Keratinocyte (primary cell): ENCODE data around the gene CRYM. TPM values are rescaled to one million over a fixed set of nuclear protein-coding genes. Genes with fewer than 3 reads are reported as not detected.

Experiments
- DNase-seq: peaks from one replicate; pipeline ENCODE4 v3.0.0-alpha.2; 2011; ENCODE audit warnings: low read depth, missing footprints, low spot score
- FAIRE-seq: peaks from 2 replicates; lab custom pipeline; 2011; peaks lifted over from hg19 to GRCh38; lab: Jason Lieb, UNC
- H2AFZ ChIP-seq: 2 replicates; pipeline ENCODE4 v1.6.0; 2012; ENCODE audit warnings: low read length, control low read depth, inconsistent platforms; ENCODE audit not compliant: control insufficient read depth
- H3K27ac ChIP-seq: 2 replicates; pipeline ENCODE4 v1.5.1; 2011; ENCODE audit warnings: low read length; ENCODE audit not compliant: control insufficient read depth, insufficient read depth
- H3K27me3 ChIP-seq: 3 replicates; pipeline ENCODE4 v1.6.0; 2011; ENCODE audit warnings: low read length; ENCODE audit not compliant: control insufficient read depth, insufficient read depth; ENCODE audit errors: extremely low read depth
- H3K36me3 ChIP-seq, 2 experiments: 2 replicates in 1 of 2; 3 replicates in 1 of 2; pipeline ENCODE4 v1.5.1; 2011; ENCODE audit warnings: low read length in 2 of 2, mild to moderate bottlenecking in 1 of 2; ENCODE audit not compliant: control insufficient read depth in 2 of 2, insufficient read depth in 2 of 2; ENCODE audit errors: extremely low read depth in 1 of 2
- H3K4me1 ChIP-seq: 3 replicates; pipeline ENCODE4 v1.5.1; 2011; ENCODE audit warnings: low read length; ENCODE audit not compliant: control insufficient read depth, insufficient read depth; ENCODE audit errors: extremely low read depth
- H3K4me2 ChIP-seq: 3 replicates; pipeline ENCODE4 v1.6.0; 2011; ENCODE audit warnings: low read depth, low read length; ENCODE audit not compliant: control insufficient read depth, insufficient read depth; ENCODE audit errors: extremely low read depth
- H3K4me3 ChIP-seq, 3 experiments: fragments of 200-600 bp in 1 of 3; sonication (generic) in 1 of 3; 2 replicates in 2 of 3; 3 replicates in 1 of 3; pipeline ENCODE4 v1.5.1; 2011 to 2016; ENCODE audit warnings: low read length in 3 of 3, mild to moderate bottlenecking in 3 of 3, control low read depth in 2 of 3, inconsistent platforms in 1 of 3, low read depth in 1 of 3, mixed read lengths in 1 of 3, mixed run types in 1 of 3, moderate library complexity in 1 of 3; ENCODE audit not compliant: control insufficient read depth in 2 of 3, insufficient read depth in 2 of 3; ENCODE audit errors: extremely low read depth in 1 of 3
- H3K79me2 ChIP-seq: 2 replicates; pipeline ENCODE4 v1.6.0; 2012; ENCODE audit warnings: low read length; ENCODE audit not compliant: control insufficient read depth, insufficient read depth
- H3K9ac ChIP-seq: 3 replicates; pipeline ENCODE4 v1.6.0; 2011; ENCODE audit warnings: low read length; ENCODE audit not compliant: control insufficient read depth, insufficient read depth; ENCODE audit errors: extremely low read depth
- H3K9me1 ChIP-seq: 3 replicates; pipeline ENCODE4 v1.6.0; 2011; ENCODE audit warnings: low read length; ENCODE audit not compliant: control insufficient read depth, insufficient read depth; ENCODE audit errors: extremely low read depth
- H3K9me3 ChIP-seq: 2 replicates; pipeline ENCODE4 v1.5.1; 2012; ENCODE audit warnings: low read depth, low read length; ENCODE audit not compliant: control insufficient read depth
- H4K20me1 ChIP-seq: 3 replicates; pipeline ENCODE4 v1.6.0; 2011; ENCODE audit warnings: low read length; ENCODE audit not compliant: control insufficient read depth, insufficient read depth; ENCODE audit errors: extremely low read depth
- EZH2 ChIP-seq: IDR thresholded peaks from one replicate; pipeline ENCODE4 v1.6.1; 2012; ENCODE audit warnings: inconsistent platforms, mild to moderate bottlenecking, low read length, moderate library complexity
- dilution Hi-C: fragments of 300-500 bp; cut with MboI; formaldehyde crosslinking; loops from one replicate; pipeline ENCODE4 v1.7.0; 2020; ENCODE audit warnings: low sequenced_read_pairs; ENCODE audit not compliant: extremely low pct_ligation_motif_present
- polyA plus RNA-seq, 5 experiments: library from polyadenylated mRNA; depleted of rRNA in 3 of 5; stranded (reverse) in 3 of 5; stranded (forward) in 1 of 5; unstranded in 1 of 5; fragments of >200 nt; gene quantifications; 1 replicate in 1 of 5; 2 replicates in 3 of 5; 3 replicates in 1 of 5; pipeline versions ENCODE4 v1.2.1 to v1.2.3, GENCODE V29; 2011 to 2012; ENCODE audit warnings: missing spikeins in 2 of 5, low read depth in 1 of 5, low replicate concordance in 1 of 5
- TF ChIP-seq, protein P1 (sequence below), 3 experiments: IDR thresholded peaks in 1 of 3; conservative IDR thresholded peaks in 1 of 3; optimal IDR thresholded peaks in 1 of 3; 2 replicates in 2 of 3; 3 replicates in 1 of 3; pipeline versions ENCODE3 to v1.5.1; 2011; ENCODE audit warnings: low read length in 3 of 3, mild to moderate bottlenecking in 3 of 3, moderate library complexity in 2 of 3, control low read depth in 1 of 3, inconsistent platforms in 1 of 3; ENCODE audit not compliant: insufficient read depth in 2 of 3; ENCODE audit errors: extremely low read depth in 1 of 3

Gene CRYM
- polyA plus RNA-seq, 1 donor (not counting 4 experiments of a cell fraction or from before 2014, with no cell fraction given): 0.18 TPM

DNA sequence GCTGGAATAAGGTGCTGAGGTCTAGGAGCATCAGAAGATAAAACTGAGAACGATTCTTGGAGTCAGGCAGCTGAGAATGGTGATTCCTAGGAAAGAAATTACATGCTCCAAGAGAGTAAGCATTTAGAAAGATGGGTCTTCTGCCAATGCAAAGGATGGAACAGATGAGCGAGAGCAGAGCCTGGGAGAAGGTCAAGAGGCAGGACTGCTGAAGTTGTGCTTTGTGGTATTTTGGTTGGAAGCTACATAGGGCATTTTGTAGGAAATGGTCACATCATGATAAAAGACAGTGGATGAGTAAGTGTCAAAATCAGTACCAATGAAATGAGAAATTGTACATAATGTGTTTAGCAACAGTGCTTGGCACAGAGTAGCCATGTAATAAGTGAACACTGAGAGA is 1.4 kb upstream of the CRYM start:
- H3K9me1 ChIP-seq: no peaks in the 10 kb centered on the region
- H3K4me2 ChIP-seq: no peak overlapping the region
- no peak overlapping the region for H2AFZ ChIP-seq
- TF ChIP-seq, protein P1, sequence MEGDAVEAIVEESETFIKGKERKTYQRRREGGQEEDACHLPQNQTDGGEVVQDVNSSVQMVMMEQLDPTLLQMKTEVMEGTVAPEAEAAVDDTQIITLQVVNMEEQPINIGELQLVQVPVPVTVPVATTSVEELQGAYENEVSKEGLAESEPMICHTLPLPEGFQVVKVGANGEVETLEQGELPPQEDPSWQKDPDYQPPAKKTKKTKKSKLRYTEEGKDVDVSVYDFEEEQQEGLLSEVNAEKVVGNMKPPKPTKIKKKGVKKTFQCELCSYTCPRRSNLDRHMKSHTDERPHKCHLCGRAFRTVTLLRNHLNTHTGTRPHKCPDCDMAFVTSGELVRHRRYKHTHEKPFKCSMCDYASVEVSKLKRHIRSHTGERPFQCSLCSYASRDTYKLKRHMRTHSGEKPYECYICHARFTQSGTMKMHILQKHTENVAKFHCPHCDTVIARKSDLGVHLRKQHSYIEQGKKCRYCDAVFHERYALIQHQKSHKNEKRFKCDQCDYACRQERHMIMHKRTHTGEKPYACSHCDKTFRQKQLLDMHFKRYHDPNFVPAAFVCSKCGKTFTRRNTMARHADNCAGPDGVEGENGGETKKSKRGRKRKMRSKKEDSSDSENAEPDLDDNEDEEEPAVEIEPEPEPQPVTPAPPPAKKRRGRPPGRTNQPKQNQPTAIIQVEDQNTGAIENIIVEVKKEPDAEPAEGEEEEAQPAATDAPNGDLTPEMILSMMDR (optimal IDR thresholded peaks at IDR 0.05 in 1 of 3, IDR thresholded peaks at IDR 0.05 in 1 of 3, conservative IDR thresholded peaks at IDR 0.05 in 1 of 3; ENCODE audit: extremely low read depth in 1 of 3, insufficient read depth in 2 of 3, low read length in 3 of 3): no peak
- no peak for TF ChIP-seq EZH2
- H3K27ac ChIP-seq: no peak overlapping the region
- DNase-seq (no peak), FAIRE-seq (no peak)
- H4K20me1 ChIP-seq: no peaks in the 10 kb centered on the region
- dilution Hi-C loops: no loop called here
- H3K9ac ChIP-seq: no peak overlapping the region
- H3K4me1 ChIP-seq: peaks cover 8% of the 10 kb centered on the region
- no peaks in the 10 kb centered on the region for H3K9me3 ChIP-seq
- no peak overlapping the region for H3K4me3 ChIP-seq
- H3K27me3 ChIP-seq: peaks cover 48% of the 10 kb centered on the region
- H3K79me2 ChIP-seq: no peaks in the 10 kb centered on the region
- H3K36me3 ChIP-seq: no peaks in the 10 kb centered on the region

DNA sequence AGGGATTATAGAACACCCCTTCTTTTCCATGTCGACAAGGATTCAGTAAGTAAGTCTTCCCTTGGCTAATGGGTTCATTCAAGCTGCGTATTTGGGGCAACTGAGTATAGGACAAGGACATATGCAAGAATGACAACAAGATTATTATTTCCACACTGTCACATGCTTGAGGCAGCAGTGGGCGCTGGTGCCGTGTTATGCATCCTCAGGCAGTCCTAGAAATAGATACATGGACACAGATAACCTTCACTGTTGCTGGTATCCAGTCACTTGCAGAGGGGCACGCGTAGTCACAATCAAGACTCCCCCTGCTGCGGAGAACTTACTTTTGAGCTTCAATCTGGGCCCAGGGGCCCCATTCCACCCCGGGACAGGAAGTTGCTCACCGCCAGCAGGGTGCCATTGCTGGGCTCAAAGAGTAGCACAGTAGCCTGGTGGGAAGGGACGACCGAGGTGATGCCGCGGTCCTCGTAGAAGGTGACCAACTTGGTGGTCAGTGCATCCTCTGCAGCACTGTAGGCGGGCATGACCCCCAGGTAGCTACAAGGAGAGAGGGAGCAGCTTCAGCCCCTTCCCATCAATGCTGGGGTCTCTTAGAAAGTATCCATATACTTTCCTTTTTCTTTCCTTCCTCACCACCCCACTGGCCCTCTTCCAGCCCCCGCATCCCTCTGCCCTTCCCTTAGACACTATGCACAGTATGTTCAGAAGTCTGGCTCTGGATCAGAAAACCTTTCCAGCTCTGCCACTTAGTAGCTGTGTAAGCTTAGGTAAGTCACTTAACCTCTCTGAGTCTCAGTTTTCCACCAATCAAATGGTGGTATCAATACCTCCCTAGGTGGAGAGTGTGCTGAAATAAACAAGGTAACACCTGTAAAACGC is 804 bp downstream of the CRYM start:
- H3K9ac ChIP-seq: no peak overlapping the region

More for the DNA sequence above, 804 bp downstream of the CRYM start:
- peak overlapping the region in 1 of 3 experiments; percentile 62 for H3K4me3 ChIP-seq
- no peak overlapping the region for H3K27ac ChIP-seq
- TF ChIP-seq, protein P1 (optimal IDR thresholded peaks at IDR 0.05 in 1 of 3, IDR thresholded peaks at IDR 0.05 in 1 of 3, conservative IDR thresholded peaks at IDR 0.05 in 1 of 3; ENCODE audit: extremely low read depth in 1 of 3, insufficient read depth in 2 of 3, low read length in 3 of 3): no peak
- no peak for TF ChIP-seq EZH2
- H3K79me2 ChIP-seq: no peaks in the 10 kb centered on the region
- H3K4me1 ChIP-seq: peaks cover 8% of the 10 kb centered on the region
- no peaks in the 10 kb centered on the region for H3K9me1 ChIP-seq
- peaks cover 32% of the 10 kb centered on the region for H3K27me3 ChIP-seq
- no peak for FAIRE-seq
- no peaks in the 10 kb centered on the region for H3K36me3 ChIP-seq
- no peaks in the 10 kb centered on the region for H3K9me3 ChIP-seq
- dilution Hi-C loops: no loop called here
- H2AFZ ChIP-seq: no peak overlapping the region
- H4K20me1 ChIP-seq: no peaks in the 10 kb centered on the region
- peak overlapping the region; percentile 77 for H3K4me2 ChIP-seq
- no peak for DNase-seq
